NCI-H345 (cell line): ENCODE measurements around the gene DUOX2.
"Not testable (repeated sequence)": the region's sequence is repeated elsewhere in the genome, so short reads cannot be mapped to it uniquely, and the experiment has no call there.

Experiments used
- DNase-seq: peaks from one replicate; lab custom pipeline; 2025; lab: John Stamatoyannopoulos, UW

Gene DUOX2

DNA sequence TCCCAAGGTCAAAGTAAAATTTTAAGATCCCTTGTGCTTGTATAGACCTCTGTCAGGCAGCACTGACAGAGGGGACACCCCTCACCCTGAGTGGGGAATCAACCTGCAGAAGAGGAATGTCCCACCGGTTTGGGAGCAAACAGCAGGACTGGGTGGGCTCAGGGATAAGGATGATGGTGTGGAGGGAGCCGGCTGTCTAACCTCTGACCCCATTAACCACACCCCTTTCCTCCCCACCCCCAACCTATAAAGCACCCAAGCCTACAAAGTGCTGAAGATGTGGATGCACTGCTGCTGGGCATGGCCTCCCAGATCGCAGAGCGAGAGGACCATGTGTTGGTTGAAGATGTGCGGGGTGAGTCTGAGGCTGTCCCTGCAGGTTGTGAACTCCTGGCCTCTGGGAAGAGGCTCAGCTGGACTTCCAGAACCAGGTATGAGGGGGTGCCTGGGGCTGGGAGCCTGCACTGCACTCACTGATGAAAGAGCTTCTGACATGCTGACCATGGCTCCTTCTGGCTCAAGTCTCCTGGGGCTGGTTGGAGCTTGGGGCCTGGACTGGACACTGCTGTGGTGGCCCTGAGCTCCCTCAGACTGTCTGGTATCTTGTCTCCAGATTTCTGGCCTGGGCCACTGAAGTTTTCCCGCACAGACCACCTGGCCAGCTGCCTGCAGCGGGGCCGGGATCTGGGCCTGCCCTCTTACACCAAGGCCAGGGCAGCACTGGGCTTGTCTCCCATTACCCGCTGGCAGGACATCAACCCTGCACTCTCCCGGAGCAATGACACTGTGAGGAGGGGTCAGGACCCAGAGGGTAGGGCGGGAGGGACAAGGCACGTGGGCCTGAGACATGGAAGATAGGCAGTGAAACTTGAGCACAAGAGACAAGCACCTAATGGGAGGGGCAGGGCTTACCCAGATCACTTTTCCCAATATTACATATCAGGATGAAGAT lies 25.1 kb upstream of the DUOX2 start:
- no peak for DNase-seq

GRCh38 chr15:45137703-45138102 lies 23.7 kb upstream of the DUOX2 start:
- DNase-seq, result no peak

GRCh38 chr15:45136378-45136764 lies 22.4 kb upstream of the DUOX2 start:
- no peak for DNase-seq

DNA sequence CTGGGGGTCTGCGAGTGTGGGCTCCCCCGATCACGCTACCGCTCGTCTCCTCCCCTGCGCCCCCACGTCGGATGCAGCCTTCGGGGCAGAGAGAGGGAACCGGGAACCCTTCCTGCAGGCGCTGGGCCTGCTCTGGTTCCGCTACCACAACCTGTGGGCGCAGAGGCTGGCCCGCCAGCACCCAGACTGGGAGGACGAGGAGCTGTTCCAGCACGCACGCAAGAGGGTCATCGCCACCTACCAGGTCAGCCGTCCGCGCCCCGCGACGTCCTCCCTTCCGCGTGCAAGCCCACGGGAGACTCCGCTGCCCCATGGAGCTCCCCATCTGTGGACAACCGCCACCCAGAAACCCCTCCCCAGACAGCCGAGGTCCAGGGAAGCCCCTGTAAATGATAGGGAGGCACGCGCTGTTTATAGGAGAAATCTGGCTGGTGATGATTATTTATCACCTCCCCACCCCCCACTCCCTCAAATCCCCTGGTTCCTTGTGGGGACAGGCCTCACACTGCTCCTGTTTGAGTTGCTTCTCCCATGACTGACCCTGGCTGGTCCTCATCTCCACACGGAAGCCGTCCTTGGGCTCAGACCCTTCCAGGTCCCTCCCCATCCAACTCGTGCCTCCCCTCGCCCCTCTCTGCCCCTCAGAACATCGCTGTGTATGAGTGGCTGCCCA lies 21.9 kb upstream of the DUOX2 start:
- DNase-seq, result not testable (repeated sequence)

DNA sequence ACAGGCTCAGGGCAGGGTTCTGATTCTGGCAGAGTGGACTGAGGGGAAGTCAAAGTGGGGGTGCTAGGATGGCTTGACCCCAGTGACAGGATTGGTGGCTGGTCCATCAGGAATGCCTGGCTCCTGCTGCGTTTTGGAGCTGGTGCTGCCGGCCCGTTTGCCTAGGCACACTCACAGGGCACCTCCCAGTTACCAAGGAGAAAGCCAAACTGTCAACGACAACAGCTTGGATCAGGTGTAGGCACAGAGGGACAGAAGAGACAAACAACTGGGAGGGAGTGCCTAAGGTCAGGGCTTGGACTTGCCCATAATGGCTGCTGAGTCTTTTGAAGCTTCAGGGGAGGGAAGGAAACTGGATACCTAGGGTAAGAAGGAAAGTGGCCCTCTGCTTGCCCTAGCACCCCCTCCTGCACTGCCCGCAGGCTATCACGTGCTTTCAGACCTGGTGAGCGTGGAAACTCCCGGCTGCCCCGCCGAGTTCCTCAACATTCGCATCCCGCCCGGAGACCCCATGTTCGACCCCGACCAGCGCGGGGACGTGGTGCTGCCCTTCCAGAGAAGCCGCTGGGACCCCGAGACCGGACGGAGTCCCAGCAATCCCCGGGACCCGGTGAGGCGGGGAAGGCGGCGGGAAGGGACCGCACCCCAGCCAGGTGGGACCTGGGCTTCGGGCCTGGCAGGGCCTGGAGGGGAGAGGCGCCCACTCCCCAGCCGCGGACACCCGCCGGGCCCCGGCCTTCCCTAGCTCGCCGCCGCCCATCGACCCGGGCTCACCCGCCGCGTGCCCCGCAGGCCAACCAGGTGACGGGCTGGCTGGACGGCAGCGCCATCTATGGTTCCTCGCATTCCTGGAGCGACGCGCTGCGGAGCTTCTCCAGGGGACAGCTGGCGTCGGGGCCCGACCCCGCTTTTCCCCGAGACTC lies 21.0 kb upstream of the DUOX2 start:
- peak; percentile 16 for DNase-seq

GRCh38 chr15:45134046-45134445 lies 20.1 kb upstream of the DUOX2 start:
- no peak for DNase-seq

DNA sequence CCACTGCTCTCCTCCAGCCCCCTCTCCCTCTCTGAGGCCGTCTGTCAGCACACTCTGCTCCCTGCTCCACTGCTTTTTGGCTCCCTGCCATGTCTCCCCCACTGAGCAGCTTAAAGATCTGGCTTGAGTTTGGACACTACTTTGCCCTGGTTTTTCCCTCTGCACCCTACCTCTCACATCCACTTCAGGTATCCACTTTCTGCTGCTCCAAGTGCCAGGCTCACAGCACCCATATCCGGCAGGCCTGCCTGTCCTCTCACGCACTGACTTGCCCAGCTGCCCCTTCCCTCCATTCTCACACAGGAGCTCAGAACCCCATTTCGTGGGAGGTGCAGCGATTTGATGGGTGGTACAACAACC lies 19.6 kb upstream of the DUOX2 start:
- no peak for DNase-seq

GRCh38 chr15:45132844-45133560 lies 19.0 kb upstream of the DUOX2 start:
- DNase-seq, result no peak

GRCh38 chr15:45131510-45131909 lies 17.5 kb upstream of the DUOX2 start:
- DNase-seq, result no peak

DNA sequence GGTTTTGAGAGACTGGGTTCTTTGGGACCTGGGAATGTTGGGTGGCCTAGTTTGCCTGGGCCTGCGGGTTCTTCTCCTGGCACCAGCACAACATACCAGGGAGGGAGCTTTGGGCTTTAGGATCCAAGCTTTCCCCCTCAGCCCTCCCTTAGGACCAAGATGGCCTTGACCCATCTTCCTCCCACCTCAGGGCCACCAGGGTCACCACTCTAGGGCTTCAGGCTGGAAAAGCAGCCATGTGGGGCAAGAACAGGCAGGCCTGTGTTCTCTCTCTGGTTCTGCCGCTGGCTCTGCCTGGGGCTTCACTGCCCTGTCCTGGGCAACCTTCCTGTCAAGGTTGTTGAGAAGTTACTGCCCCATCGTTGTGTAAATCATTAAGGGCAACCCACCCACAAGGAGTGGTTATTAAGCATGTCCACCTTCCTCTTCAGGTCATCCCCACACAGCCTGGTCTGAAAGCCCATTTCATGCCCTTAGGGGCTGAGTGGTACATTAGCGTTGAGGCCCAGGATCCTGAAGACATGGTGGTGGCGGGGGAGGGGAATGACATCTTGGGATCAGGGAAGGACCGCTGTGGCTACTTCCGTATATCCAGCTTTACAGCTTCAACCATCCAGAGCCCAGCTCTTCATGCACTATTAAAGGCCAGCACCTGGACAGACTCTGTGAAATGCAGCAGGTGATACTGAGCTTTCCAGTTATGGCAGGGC lies 16.5 kb upstream of the DUOX2 start:
- DNase-seq, result no peak

GRCh38 chr15:45129651-45130129 lies 15.7 kb upstream of the DUOX2 start, which contains the start of the genes DUOX1 and DUOXA1:
TSS of gene DUOX1 (plus strand) at chr15:45129994. CDS start at chr15:45131967, 1,973 bp downstream.
TSS of gene DUOXA1 (minus strand) at chr15:45129879. CDS start at chr15:45123014, 6,865 bp downstream.
- no peak for DNase-seq

- DNase-seq, result no peak
These were observed 15.1 kb upstream of the DUOX2 start for GRCh38 chr15:45128971-45129639.

DNA sequence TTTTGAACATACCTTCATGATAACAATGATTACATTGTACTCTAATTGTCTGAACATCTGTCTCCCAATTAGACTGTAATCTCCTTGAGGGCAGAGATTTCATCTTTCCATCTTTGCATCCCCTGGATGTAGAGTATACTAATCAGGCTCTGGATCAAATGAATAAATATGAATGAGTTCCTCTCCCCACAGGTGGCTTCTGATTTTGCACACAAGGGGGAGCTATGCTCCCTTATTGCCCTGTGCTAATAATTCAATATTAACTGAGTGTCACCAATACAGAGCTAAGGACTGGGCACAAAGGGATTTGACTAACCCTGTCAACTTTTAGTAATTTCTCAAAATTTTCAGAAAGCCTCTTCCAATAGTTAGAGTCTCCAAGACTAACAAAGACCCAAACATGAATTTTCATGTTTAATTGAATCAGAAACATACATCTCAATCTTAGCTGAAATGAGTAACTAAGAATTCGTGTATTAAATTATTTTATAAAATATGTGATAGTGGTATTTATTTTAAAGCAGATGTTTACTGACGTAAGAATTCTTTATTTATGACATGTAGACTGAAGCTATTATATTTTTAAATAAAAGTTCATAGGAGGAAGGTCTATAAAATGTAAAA lies 12.7 kb upstream of the DUOX2 start:
- DNase-seq, result no peak

DNA sequence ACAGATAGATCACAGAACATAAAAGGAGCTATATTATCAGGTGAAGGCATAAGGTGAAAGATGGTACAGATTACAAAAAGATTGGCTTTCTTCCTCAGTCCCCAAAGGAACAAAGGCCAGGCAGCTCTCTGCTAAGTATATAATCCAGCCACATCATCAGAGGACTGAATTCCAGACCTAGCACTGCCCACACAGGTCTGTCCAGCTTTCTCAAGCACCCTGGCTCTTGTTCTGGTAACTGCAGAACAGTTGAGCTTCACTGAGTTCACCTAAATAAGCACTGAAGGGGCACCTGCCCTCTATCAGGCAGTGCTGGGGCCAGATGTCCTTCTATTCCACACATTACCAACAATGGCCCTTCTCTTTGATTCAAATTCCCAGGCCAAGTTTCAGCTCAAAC lies 9.4 kb upstream of the DUOX2 start:
- no peak for DNase-seq

DNA sequence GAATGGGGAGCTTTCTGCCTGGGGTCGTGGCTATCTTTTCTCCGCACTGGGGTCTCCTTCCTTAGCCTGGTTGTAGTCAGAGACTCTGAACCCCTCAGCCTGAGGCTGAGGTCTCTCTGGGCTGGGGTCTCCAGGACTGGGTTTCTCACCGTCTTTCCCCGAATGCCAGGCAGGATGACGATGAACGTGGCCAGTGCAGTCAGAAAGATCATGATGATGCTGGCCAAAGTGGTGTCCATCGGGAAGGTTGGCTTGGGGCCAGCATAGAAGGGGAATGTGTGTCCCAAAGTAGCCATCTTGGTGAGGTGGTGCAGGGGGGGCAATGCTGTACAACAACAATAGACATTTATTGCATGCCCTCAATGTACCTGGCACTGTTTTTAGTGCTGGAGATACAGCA lies 8.7 kb upstream of the DUOX2 start:
- no peak for DNase-seq

DNA sequence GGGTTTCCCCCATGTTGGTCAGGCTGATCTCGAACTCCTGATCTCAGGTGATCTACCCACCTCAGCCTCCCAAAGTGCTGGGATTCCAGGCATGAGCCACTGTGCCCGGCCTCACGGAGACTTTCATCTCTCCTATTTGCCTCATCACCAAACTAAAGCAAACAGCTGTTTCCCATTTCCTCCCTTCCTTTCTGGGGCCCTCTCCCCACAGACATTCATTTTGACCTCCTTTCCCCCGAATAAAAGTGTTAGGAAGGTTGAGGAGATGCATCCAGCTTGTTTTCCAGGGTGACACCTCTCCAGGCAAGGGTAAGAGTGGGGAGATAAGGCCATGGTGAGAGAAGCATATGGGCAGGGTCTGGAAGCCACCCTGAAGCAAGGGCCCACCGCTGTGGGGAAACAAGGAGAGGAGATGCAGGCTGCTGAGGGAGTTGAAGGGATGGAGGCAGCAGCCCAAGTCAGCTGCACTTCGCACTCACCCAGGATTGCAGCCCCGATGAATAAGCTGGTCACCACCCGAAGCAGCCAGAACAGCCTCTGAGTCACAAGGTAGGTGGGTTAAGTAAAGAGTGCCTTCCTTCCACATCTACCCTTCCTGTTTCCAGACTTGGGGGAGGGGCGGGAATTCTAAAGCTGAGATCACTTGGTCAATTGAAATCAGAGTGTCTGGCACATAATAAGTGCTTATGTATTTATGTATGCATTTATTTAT lies 7.9 kb upstream of the DUOX2 start:
- DNase-seq, result no peak

DNA sequence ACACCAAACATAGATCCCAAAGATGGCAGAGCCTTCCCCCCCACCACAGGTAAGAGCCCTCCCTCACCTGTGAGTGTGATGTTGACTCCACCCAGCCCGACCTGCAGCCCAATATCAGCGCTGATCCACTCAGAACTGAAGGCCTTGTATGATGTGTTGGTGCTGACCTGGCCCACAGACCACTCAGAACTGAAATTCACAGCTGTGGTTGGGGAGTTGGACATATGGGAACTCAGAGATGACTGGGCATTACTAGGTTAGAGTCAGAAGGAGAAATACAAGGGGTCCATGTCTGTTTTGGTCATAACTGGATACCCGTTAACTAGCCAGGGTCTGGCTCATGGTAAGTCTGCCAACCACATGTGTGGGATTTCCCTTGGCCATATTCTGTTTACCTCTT lies 7.0 kb upstream of the DUOX2 start:
- DNase-seq, result no peak

GRCh38 chr15:45120081-45120972 lies 6.4 kb upstream of the DUOX2 start:
- DNase-seq, result no peak
